HuH-7.5 (cell line): ENCODE measurements around the gene VIPAS39.

ENCODE experiments used
- DNase-seq: peaks from one replicate; pipeline ENCODE4 v3.0.0; 2011; ENCODE audit warnings: low spot score

Gene VIPAS39

GRCh38 chr14:77406086-77406485 is 51.3 kb downstream of the VIPAS39 start:
- no peak for DNase-seq

GRCh38 chr14:77403768-77404167 is 53.6 kb downstream of the VIPAS39 start:
- no peak for DNase-seq

DNA sequence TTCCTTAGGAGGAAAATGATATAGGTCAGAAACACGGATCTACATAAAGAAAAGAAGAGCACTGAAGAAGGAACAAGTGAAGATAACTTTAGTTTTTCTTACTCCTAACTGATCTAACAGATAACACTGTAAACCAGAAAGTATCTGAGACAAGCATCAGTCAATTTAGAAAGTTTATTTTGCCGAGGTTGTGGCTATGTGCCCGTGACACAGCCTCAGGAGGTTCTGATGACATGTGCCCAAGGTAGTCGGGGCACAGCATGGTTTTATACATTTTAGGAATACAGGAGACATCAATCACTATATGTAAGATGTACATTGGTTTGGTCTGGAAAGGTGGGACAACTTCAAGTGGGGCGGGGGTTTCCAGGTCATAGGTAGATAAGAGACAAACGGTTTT is 57.2 kb downstream of the VIPAS39 start:
- no peak for DNase-seq

GRCh38 chr14:77390188-77390587 is 67.2 kb downstream of the VIPAS39 start:
- DNase-seq, result no peak

DNA sequence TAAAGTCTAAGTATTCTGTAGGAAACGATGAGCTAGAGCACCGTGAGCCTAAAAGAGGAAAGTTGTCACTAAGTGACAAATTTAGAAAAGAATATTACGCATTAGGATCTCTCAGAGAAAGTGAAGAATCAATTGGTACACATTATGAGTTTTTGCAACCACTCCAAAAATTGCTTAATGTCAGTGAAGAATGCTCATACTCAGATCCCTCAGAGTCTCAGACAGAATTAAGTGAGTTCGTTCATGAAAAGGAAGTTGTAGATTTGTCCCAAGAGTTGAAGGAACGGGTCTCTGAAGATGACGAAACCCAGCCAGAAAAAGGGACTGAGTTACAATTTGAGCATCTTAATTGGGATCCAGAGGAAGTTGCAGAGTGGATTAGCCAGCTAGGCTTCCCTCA is 78.7 kb downstream of the VIPAS39 start:
- no peak for DNase-seq

DNA sequence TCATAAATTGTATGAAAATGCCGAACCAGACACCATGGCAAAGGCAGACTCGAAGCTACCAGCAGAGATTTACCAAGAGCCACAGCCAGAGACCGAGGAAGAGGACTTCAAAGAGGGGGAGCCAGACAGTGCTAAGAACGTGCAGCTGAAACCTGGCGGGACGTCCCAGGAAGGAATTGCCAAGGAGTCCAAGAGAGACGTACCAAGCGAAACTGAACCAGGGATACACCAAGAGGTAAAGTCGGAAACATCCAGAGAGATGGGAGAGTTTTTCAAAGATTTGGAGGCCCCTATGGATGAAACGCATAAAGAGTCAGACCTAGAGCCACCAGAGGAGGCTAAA is 79.9 kb downstream of the VIPAS39 start:
- no peak for DNase-seq

- peak; percentile 72 for DNase-seq
These were observed 80.5 kb downstream of the VIPAS39 start, which contains the start of the genes SAMD15 and TMED8 for GRCh38 chr14:77376771-77377501. SAMD15 (plus strand) TSS chr14:77377379; CDS start chr14:77377419, 40 bp downstream. TMED8 (minus strand) TSS chr14:77377094; CDS start chr14:77377053, 41 bp downstream.
